Activated B cell treated with CpG ODN at 0.5 μM for 24 hours (primary cell): ENCODE measurements around the gene RFX7. TPM values are rescaled to one million over a fixed set of nuclear protein-coding genes. Genes with fewer than 3 reads are reported as not detected.

Experiments
- ATAC-seq: fragments of 200-7000 bp; cut with Tn5 transposase; one replicate; pipeline ENCODE4 v1.10.0; 2021; ENCODE audit warnings: low read depth, mild to moderate bottlenecking, moderate library complexity
- CTCF ChIA-PET: fragments of 350-600 bp; sonication (Branson Sonifier 250); formaldehyde crosslinking; loops from one replicate; lab custom pipeline; 2021; ENCODE audit warnings: antibody characterized with exemption; lab: Charles Lee
- POLR2A ChIA-PET: fragments of 350-600 bp; sonication (Branson Sonifier 250); formaldehyde crosslinking; loops from one replicate; lab custom pipeline; 2021; ENCODE audit warnings: antibody characterized with exemption; lab: Charles Lee
- DNase-seq: peaks from one replicate; pipeline ENCODE4 v3.0.0; 2022
- H3K27ac Mint-ChIP-seq: one replicate; pipeline ENCODE4 v1.8.0; 2020; ENCODE audit warnings: mixed read lengths
- H3K27me3 Mint-ChIP-seq: one replicate; pipeline ENCODE4 v1.8.0; 2021; ENCODE audit warnings: mixed read lengths
- H3K36me3 Mint-ChIP-seq: one replicate; pipeline ENCODE4 v1.8.0; 2021; ENCODE audit warnings: low read depth, mixed read lengths
- H3K4me1 Mint-ChIP-seq: one replicate; pipeline ENCODE4 v1.8.0; 2021; ENCODE audit warnings: mixed read lengths
- H3K4me3 Mint-ChIP-seq: one replicate; pipeline ENCODE4 v1.8.0; 2020; ENCODE audit warnings: mild to moderate bottlenecking, mixed read lengths
- H3K9me3 Mint-ChIP-seq: one replicate; pipeline ENCODE4 v1.8.0; 2020; ENCODE audit warnings: mixed read lengths
- intact Hi-C: fragments of 100-400 bp; cut with micrococcal nuclease; formaldehyde crosslinking; loops from one replicate; pipeline ENCODE4 v1.15.1; 2024
- total RNA-seq: library from RNA; stranded (reverse); gene quantifications from 2 replicates; pipeline ENCODE4 v1.2.3, GENCODE V29; 2022
- TF ChIP-seq, protein P1 (sequence below): fragments of 200-600 bp; IDR thresholded peaks from one replicate; pipeline ENCODE4 v1.8.0; 2022; ENCODE audit warnings: antibody characterized with exemption, mild to moderate bottlenecking

The RFX7 gene
- total RNA-seq, 1 donor from 2014 or later, result 27.8 TPM

DNA sequence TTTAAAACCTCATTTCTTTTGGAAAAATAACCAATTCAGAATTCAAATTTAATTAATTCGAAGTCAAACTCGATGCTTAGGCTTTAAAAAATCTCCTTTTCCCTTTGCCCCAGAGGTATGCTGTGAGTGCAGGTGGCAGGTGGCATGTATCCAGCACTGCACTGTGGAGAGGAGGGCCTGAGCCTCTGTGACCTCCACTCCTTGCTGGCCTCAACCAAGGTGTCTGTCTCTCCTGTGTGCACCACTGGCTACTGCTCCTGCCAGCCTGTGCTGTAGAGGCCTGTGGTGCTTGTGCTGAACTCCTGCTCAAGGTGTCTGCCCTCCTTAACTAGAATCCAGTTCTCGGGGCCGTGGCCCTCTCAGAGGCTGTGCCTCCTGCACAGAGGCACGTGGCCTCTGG is 194.1 kb downstream of the RFX7 start:
- Mint-ChIP-seq H3K27ac (no peak overlapping the region), H3K9me3 (no peaks in the 10 kb centered on the region), H3K4me1 (no peaks in the 10 kb centered on the region), H3K4me3 (no peak overlapping the region), H3K36me3 (no peaks in the 10 kb centered on the region), H3K27me3 (peaks cover 8% of the 10 kb centered on the region)
- TF ChIP-seq, protein P1, sequence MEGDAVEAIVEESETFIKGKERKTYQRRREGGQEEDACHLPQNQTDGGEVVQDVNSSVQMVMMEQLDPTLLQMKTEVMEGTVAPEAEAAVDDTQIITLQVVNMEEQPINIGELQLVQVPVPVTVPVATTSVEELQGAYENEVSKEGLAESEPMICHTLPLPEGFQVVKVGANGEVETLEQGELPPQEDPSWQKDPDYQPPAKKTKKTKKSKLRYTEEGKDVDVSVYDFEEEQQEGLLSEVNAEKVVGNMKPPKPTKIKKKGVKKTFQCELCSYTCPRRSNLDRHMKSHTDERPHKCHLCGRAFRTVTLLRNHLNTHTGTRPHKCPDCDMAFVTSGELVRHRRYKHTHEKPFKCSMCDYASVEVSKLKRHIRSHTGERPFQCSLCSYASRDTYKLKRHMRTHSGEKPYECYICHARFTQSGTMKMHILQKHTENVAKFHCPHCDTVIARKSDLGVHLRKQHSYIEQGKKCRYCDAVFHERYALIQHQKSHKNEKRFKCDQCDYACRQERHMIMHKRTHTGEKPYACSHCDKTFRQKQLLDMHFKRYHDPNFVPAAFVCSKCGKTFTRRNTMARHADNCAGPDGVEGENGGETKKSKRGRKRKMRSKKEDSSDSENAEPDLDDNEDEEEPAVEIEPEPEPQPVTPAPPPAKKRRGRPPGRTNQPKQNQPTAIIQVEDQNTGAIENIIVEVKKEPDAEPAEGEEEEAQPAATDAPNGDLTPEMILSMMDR, result no peak
- POLR2A ChIA-PET, result no interaction called here
- DNase-seq (no peak), ATAC-seq (no peak)
- CTCF ChIA-PET, result no interaction called here
- intact Hi-C loops, result no loop called here

DNA sequence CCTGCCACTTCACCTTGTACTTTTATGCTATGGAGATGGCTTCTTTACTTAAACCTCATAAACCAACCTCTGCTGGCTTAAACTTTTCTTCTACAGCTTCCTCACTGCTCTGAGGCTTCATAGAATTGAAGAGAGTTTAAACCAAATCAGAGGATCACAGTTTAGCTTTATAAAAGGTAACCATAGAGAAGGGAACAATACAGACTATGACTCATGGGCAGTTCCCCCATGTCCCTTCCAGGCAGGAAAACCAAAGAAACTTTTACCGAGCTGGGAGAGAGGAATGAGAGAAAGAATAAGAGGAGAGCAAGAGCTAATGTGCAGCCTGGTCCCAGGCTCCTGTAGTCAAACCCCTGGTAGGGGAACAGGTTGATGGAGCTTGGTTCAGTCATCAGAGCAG is 196.3 kb downstream of the RFX7 start:
- H3K4me3 Mint-ChIP-seq, result no peak overlapping the region
- H3K36me3 Mint-ChIP-seq, result no peaks in the 10 kb centered on the region
- POLR2A ChIA-PET, result no interaction called here
- DNase-seq (no peak), ATAC-seq (no peak)
- intact Hi-C loops, result no loop called here
- CTCF ChIA-PET, result no interaction called here
- peaks cover 6% of the 10 kb centered on the region for H3K9me3 Mint-ChIP-seq
- TF ChIP-seq, protein P1, result no peak
- peaks cover 10% of the 10 kb centered on the region for H3K27me3 Mint-ChIP-seq
- H3K4me1 Mint-ChIP-seq, result peaks cover 7% of the 10 kb centered on the region
- no peak overlapping the region for H3K27ac Mint-ChIP-seq

DNA sequence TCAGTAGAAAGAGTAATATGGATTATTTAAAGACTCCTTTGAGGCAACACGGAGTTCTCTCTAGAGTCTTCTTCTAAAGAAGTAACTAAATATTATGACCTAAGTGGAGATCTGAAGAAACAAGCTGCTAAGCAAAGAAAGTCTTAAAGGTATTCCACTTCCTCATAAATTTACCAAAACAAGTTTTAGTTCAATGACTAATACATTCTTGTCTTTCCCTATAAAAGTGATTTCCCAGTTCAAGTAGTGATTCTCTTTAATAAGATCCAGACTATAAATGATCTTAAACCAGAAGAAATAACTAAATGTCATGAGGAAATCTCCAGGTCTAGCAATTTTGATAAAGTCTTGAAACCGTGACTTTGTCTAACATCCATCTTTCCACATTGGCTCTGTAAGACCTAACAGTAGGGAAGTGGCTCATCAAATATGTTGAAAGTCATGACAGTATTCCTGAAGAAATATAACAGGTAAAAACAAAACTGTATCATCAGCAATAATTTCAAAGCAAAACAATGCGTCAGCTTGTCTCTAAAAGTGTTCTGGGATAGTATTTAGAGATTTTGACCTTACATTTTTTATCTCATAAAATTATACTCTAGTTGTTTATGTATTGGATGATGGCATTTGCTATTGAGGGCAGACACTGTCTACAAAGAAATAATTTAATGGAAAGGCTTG is 198.5 kb downstream of the RFX7 start:
- peaks cover 6% of the 10 kb centered on the region for H3K9me3 Mint-ChIP-seq
- H3K4me1 Mint-ChIP-seq, result peaks cover 7% of the 10 kb centered on the region
- no peak for DNase-seq
- ChIA-PET CTCF (no interaction called here), POLR2A (no interaction called here)
- intact Hi-C loops, result no loop called here
- peaks cover 11% of the 10 kb centered on the region for H3K27me3 Mint-ChIP-seq
- no peak overlapping the region for H3K27ac Mint-ChIP-seq
- no peak overlapping the region for H3K4me3 Mint-ChIP-seq
- H3K36me3 Mint-ChIP-seq, result no peaks in the 10 kb centered on the region
- ATAC-seq, result no peak
- TF ChIP-seq, protein P1, result no peak

DNA sequence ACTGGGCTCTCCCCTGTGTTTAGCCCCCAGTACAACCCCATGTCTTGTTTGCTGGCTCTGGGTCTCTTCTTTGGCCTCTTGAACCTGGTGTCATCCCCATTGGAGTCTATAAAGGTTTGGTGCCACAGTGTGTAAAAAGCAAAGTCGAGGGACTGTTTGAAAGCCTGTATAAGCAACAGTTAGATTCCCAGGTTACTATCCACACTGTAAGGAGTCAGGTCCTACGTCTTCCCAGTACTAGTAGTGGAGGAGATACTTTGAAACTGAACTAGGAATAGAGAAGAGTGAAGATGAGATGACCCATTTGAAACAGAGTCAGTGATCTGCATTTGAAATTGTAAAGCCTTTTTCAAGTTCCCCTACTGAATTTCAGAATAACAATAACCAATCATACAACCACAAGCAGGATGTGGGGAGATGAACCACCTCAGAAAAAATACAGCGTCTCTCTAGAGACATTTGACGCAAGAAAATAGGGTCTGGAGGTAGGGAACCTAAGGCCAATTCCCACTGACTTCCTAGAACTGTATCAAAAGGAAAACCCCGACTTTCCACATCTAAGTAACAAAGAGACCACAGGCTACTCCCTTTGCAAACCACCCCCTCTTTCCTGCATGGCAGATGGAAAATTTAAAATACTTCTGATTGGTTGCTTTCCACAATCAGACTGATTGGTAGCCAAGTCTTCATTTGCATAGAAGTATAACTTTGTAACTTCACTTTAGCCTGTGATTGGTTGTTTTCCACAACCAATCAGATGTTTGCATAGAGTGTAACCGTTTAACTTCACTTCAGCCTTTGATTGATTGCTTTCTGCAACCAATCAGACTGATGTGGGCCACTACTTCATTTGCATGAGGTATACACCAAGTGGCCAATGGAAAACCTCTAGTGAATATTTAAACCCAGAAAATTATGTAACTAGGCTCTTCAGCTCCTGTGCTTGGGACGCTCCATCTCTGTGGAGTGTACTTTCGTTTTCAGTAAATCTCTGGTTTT is 200.4 kb downstream of the RFX7 start:
- no peak overlapping the region for H3K4me3 Mint-ChIP-seq
- TF ChIP-seq, protein P1, result no peak
- ATAC-seq, result no peak
- H3K27ac Mint-ChIP-seq, result no peak overlapping the region
- peaks cover 6% of the 10 kb centered on the region for H3K9me3 Mint-ChIP-seq
- DNase-seq, result no peak
- H3K27me3 Mint-ChIP-seq, result peaks cover 11% of the 10 kb centered on the region
- ChIA-PET CTCF (no interaction called here), POLR2A (no interaction called here)
- intact Hi-C loops, result no loop called here
- H3K4me1 Mint-ChIP-seq, result peaks cover 7% of the 10 kb centered on the region
- no peaks in the 10 kb centered on the region for H3K36me3 Mint-ChIP-seq

DNA sequence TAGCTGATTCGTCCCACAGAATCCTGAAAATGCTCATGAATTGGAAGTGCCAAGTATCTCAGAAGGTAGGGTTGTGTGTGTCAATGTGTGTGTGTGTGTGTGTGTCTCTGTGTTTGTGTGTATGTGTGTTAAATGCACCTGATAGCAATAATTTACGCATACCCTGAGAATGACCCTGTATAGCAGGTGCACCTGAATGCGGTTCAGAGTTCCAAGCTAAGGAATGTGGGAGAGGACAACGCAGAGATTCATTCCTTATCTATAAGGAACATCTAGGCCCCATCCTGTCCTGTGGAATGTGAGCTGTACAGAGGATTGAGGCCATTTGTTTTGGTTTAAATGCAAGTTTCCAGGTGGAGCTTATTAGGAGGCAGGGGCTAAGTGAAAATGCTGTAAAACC is 201.2 kb downstream of the RFX7 start:
- H3K27ac Mint-ChIP-seq, result no peak overlapping the region

More for the DNA sequence above, 201.2 kb downstream of the RFX7 start:
- Mint-ChIP-seq H3K9me3 (peaks cover 6% of the 10 kb centered on the region), H3K36me3 (no peaks in the 10 kb centered on the region), H3K4me1 (peaks cover 12% of the 10 kb centered on the region), H3K27me3 (peaks cover 11% of the 10 kb centered on the region), H3K4me3 (no peak overlapping the region)
- TF ChIP-seq, protein P1, result no peak
- ATAC-seq (no peak), DNase-seq (no peak)
- ChIA-PET POLR2A (no interaction called here), CTCF (no interaction called here)
- intact Hi-C loops, result no loop called here
